Osteocyte (in vitro differentiated cells): ENCODE measurements around the gene ANO2. TPM values are rescaled to one million over a fixed set of nuclear protein-coding genes. Genes with fewer than 3 reads are reported as not detected.

Experiments
- DNase-seq: peaks from one replicate; pipeline ENCODE4 v3.0.0; 2021; ENCODE audit warnings: mixed read lengths; ENCODE audit not compliant: unreplicated experiment; ENCODE audit errors: extremely low spot score
- H3K27ac Mint-ChIP-seq: one replicate; pipeline ENCODE4 v1.8.0; 2021; ENCODE audit warnings: mild to moderate bottlenecking, mixed read lengths; ENCODE audit not compliant: unreplicated experiment
- H3K27me3 Mint-ChIP-seq: one replicate; pipeline ENCODE4 v1.8.0; 2021; ENCODE audit warnings: mixed read lengths; ENCODE audit not compliant: unreplicated experiment
- H3K36me3 Mint-ChIP-seq: one replicate; pipeline ENCODE4 v1.8.0; 2021; ENCODE audit warnings: mixed read lengths; ENCODE audit not compliant: unreplicated experiment
- H3K4me1 Mint-ChIP-seq: one replicate; pipeline ENCODE4 v1.8.0; 2021; ENCODE audit warnings: mixed read lengths; ENCODE audit not compliant: unreplicated experiment
- H3K4me3 Mint-ChIP-seq: one replicate; pipeline ENCODE4 v1.8.0; 2021; ENCODE audit warnings: mild to moderate bottlenecking, moderate library complexity, mixed read lengths; ENCODE audit not compliant: unreplicated experiment
- H3K9me3 Mint-ChIP-seq: one replicate; pipeline ENCODE4 v1.8.0; 2021; ENCODE audit warnings: mixed read lengths; ENCODE audit not compliant: unreplicated experiment
- total RNA-seq: library from RNA; stranded (reverse); gene quantifications from 2 replicates; pipeline ENCODE4 v1.2.1, GENCODE V29; 2021
- TF ChIP-seq, protein P1 (sequence below): fragments of 200-600 bp; sonication (generic); IDR thresholded peaks from 2 replicates; pipeline ENCODE4 v1.5.0; 2021; ENCODE audit warnings: antibody characterized with exemption, mild to moderate bottlenecking, moderate library complexity

The ANO2 gene
- total RNA-seq, 1 donor from 2014 or later: 0.59 TPM

DNA sequence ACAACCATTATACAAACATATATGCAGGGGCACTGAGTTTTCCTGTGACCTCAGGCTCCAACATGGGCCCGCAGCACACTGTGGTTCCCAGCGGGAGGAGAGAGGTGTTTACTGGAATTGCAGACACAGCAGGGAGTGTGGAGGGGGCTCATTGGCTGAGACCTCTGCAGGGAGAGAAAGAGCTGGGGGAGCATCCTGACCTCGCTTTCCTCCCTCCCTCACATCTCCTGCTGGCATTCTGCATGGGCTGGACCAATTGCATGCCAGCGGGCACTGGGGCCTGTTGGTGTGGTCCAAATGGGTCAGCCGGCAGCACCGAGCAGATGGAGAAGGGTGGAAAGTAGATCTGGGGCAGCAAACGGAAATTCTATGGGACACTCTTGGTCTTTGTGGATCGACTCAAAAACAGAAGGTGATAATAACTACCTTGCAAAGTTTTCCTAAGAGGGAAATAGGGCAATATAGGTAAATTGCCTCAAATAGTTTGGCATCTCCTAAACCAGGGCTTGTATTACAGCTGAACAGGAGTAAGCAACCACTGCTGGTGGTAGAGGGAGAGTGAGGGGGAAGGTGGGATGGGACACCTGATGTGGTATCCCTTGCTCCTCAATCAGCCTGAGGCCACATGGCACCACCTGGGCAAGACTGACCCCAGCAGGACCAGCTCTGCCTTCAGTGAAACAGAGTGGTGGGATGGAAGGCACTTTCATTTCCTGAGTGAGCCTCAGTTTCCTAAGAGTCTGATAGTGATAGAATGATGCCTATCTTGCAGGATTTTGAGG is 426.3 kb downstream of the ANO2 start:
- TF ChIP-seq, protein P1, sequence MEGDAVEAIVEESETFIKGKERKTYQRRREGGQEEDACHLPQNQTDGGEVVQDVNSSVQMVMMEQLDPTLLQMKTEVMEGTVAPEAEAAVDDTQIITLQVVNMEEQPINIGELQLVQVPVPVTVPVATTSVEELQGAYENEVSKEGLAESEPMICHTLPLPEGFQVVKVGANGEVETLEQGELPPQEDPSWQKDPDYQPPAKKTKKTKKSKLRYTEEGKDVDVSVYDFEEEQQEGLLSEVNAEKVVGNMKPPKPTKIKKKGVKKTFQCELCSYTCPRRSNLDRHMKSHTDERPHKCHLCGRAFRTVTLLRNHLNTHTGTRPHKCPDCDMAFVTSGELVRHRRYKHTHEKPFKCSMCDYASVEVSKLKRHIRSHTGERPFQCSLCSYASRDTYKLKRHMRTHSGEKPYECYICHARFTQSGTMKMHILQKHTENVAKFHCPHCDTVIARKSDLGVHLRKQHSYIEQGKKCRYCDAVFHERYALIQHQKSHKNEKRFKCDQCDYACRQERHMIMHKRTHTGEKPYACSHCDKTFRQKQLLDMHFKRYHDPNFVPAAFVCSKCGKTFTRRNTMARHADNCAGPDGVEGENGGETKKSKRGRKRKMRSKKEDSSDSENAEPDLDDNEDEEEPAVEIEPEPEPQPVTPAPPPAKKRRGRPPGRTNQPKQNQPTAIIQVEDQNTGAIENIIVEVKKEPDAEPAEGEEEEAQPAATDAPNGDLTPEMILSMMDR: no peak
- peak; percentile 75 for DNase-seq
- H3K36me3 Mint-ChIP-seq: no peaks in the 10 kb centered on the region
- peaks cover 11% of the 10 kb centered on the region for H3K4me1 Mint-ChIP-seq
- no peaks in the 10 kb centered on the region for H3K27me3 Mint-ChIP-seq
- no peak overlapping the region for H3K4me3 Mint-ChIP-seq
- H3K27ac Mint-ChIP-seq: no peak overlapping the region
- H3K9me3 Mint-ChIP-seq: no peaks in the 10 kb centered on the region

DNA sequence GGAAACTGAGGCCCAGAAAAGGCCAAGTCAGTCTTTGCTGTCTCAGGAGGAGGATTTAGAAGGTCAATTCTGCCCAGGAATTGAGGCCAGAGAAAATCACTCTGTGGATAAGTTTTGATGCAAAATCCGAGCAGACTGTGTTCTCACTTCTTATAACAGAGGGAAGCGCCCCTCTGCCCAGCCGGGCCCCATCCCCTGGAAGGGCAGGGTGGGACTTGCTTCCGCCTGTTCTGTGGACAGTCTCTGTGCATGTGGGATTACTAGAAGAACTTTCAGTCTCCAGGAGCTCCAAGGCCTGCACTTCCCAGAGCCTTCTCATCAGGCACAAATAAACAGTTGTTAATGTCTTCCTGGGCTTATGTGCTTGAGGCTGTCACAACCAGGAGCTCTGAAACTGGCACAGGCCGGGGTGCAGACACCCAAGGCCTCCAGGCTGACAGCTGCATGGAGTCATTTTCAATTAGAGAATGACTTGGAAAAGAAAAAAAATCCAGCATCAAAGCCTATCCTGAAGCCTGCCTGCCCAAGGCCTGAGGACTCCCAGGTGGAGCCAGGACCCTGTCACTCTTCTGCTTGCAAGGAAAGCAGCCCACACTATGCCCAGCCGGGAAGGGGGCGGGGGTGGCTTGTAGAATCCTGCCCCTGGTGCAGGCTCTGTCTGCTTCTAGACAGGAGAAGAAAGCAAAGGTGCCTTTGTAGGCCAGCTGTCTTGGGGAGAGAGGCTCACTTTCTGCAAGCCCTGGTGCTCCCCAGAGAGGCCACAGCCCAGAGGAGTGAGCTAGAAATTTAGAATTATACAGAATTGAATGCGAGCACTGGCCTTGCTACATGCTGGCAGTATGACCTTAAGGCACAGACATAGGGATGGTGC is 428.5 kb downstream of the ANO2 start:
- H3K27me3 Mint-ChIP-seq: peaks cover 5% of the 10 kb centered on the region
- H3K4me3 Mint-ChIP-seq: no peak overlapping the region
- no peaks in the 10 kb centered on the region for H3K9me3 Mint-ChIP-seq
- H3K4me1 Mint-ChIP-seq: peaks cover 11% of the 10 kb centered on the region
- H3K27ac Mint-ChIP-seq: no peak overlapping the region
- H3K36me3 Mint-ChIP-seq: no peaks in the 10 kb centered on the region
- TF ChIP-seq, protein P1: no peak
- DNase-seq: peak; percentile 75

DNA sequence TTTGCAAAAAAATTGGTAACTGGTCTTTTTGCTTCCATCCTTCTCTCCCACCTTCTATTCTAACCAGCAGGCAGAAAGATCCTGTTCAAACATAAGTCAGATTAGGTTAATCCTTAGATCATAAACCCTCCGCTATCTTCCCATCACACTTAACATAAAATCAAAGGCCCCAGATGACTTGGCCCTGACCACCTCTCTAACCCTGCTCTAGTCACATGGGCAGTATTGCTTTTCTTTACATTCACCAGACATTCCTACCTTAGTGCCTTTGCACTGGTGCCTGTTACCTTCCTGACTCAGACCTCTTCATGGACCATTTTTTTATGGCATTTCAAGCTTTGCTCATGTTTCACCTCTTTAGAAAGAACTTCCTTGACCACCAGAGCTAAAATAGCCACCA is 429.6 kb downstream of the ANO2 start:
- Mint-ChIP-seq H3K9me3 (no peaks in the 10 kb centered on the region), H3K27ac (no peak overlapping the region), H3K4me3 (no peak overlapping the region), H3K36me3 (no peaks in the 10 kb centered on the region), H3K4me1 (peaks cover 11% of the 10 kb centered on the region), H3K27me3 (peaks cover 5% of the 10 kb centered on the region)
- no peak for DNase-seq
- TF ChIP-seq, protein P1: no peak

DNA sequence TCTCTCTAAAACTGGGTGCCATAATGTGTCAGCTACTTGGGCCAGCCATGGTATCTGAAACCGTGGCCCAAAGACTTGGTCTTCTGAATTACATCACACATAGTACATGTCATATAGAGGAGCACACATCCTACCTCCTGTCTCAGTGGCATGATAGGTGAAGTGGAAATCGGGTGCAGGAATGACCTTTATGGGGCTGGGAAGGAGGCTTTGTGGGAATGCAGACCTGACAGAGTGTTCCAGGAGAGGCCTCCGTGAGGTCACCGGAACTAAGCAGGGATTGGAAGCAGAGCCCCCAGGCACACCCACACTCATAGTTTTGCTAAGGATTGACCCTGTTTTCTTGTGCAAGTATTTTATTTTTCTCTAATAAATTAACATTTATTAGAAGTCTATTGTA is 430.5 kb downstream of the ANO2 start:
- H3K4me1 Mint-ChIP-seq: peaks cover 11% of the 10 kb centered on the region

More for the DNA sequence above, 430.5 kb downstream of the ANO2 start:
- no peak overlapping the region for H3K27ac Mint-ChIP-seq
- no peak overlapping the region for H3K4me3 Mint-ChIP-seq
- TF ChIP-seq, protein P1: no peak
- H3K27me3 Mint-ChIP-seq: peaks cover 5% of the 10 kb centered on the region
- H3K36me3 Mint-ChIP-seq: no peaks in the 10 kb centered on the region
- peak; percentile 36 for DNase-seq
- H3K9me3 Mint-ChIP-seq: no peaks in the 10 kb centered on the region
